Dendritic cell treated with granulocyte-macrophage colony-stimulating factor and Interleukin-4, amounts not matched to agents 40 ng/mL and 50 ng/mL, for 4 days (primary cell): ENCODE measurements around the gene FBXW5.

Experiments
- H3K27ac Mint-ChIP-seq: one replicate; pipeline ENCODE4 v1.8.0; 2022; ENCODE audit warnings: mild to moderate bottlenecking, mixed read lengths
- H3K27me3 Mint-ChIP-seq: one replicate; pipeline ENCODE4 v1.8.0; 2022; ENCODE audit warnings: mild to moderate bottlenecking, mixed read lengths
- H3K36me3 Mint-ChIP-seq: one replicate; pipeline ENCODE4 v1.8.0; 2022; ENCODE audit warnings: low read depth, mixed read lengths
- H3K4me1 Mint-ChIP-seq: one replicate; pipeline ENCODE4 v1.8.0; 2022; ENCODE audit warnings: low read depth, mixed read lengths
- H3K4me3 Mint-ChIP-seq: one replicate; pipeline ENCODE4 v1.8.0; 2022; ENCODE audit warnings: mild to moderate bottlenecking, moderate library complexity, mixed read lengths
- H3K9me3 Mint-ChIP-seq: one replicate; pipeline ENCODE4 v1.8.0; 2022; ENCODE audit warnings: mixed read lengths
- intact Hi-C: fragments of 100-400 bp; cut with micrococcal nuclease; formaldehyde crosslinking; loops from one replicate; pipeline ENCODE4 v1.15.0; 2022

The FBXW5 gene

DNA sequence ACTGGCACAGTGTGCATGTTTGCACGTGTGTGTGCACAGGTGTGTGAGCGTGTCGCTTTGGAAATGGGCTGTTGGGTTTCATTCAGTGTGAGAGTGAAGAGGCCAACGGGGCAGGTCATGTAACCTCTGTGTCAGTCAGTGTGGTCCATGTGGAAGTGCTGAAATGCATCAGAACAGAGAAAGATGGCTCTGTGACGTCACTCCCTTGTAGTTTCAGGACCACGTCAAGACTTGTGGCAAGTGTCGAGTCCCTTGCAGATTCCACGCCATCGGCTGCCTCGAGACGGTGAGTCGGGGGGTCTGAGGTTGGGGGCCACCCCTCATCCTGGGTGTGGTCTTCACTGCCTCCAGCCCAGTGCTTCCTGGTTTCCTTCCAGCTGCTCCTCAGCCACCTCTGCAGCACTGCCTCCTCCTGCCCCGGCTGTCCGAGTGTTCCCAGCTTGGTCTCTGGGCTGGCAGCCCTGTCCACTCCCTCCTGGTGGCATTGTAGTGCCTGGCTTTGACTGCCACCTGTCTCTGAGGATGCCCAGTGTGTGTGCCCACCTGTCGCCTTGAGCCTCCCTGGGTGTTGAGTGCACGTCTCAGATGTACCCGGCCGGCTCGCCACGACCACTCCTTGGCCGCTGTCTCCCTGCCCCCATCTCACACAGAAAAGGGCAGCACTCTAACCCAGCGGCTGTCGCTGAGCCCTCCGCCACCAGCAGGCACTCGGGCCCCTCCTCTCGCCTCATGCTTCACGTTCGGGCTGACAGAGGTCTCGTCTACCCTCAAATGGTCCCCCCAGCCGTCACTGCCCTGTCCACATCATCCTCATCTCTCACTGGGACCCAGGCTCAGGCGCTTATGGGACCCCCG is 28.0 kb downstream of the FBXW5 start:
- H3K9me3 Mint-ChIP-seq, result no peaks in the 10 kb centered on the region
- H3K36me3 Mint-ChIP-seq, result peaks cover 90% of the 10 kb centered on the region
- H3K27ac Mint-ChIP-seq, result peak overlapping the region; percentile 31

DNA sequence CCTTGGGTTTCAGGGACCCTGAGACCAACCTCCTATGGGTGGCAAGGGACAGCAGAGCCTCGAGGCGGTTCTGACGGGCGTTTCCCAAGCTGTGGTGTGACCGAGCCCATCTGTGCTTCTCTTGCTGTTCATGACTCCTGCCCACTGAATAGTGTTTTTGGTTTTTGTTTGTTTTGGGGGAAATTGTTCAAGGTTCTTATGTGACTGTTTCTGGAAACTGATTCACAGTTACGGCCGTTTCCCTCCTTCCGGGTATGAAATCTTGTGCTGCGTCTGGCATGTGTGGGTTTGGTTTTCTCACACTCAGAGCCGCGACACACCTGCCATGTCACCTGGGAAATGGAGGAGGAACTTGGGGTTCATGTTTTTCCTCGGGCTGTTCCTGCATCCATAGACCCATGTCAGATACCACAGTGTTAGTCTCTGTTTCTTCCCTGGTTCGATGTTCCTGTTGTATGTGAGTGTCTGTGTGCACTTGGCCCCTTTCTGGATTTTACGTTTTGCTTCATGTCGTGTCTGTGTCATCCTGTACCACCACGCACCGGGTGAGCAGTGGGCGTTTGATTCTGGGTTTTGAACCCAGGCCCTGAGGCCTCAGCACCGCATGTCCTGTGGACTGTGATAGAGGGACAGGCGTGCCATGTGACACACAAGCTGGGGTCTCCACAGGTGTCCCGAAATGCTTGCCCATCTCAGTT is 28.8 kb downstream of the FBXW5 start:
- no peak overlapping the region for H3K27ac Mint-ChIP-seq

More for the DNA sequence above, 28.0 kb downstream of the FBXW5 start:
- intact Hi-C loops, result no loop called here
- H3K4me1 Mint-ChIP-seq, result no peaks in the 10 kb centered on the region
- H3K27me3 Mint-ChIP-seq, result no peaks in the 10 kb centered on the region
- H3K4me3 Mint-ChIP-seq, result no peak overlapping the region

DNA sequence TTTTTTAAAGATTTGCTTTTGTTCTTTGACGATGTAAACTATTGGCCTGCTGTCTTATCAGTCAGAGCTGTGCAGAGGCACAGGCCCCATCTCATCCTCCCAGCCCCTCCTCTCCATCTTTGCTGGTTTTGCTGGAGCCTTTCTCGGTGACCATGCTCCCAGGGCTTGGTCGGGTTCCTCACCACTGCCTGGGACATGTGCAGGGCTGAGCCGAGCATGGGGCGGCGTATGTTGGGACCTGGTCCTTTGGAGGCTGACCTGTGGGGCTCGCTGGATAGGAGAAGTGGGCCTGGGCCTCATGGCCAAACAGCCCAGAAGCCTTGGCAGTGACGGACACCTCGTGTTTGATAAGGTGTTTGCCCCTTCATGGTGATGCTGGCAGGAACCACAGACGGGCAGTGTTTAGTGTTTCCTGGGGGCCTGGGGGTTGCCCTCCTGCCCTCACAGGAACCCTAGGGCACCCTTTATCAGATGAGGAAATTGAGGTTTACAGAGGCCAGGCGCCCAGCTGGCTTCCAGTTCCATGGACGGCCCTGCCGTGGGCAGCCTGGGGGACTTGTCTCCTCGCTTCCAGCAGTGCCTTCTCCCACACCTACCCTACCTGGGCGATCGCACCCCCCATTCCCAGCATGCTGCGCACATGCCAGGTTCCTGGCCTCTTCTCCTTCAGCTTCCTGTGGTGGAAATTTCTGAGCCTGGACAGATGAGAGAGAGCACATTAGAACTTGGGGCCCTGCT is 30.7 kb downstream of the FBXW5 start:
- Mint-ChIP-seq H3K27me3 (no peaks in the 10 kb centered on the region), H3K4me3 (no peak overlapping the region), H3K36me3 (peaks cover 91% of the 10 kb centered on the region), H3K27ac (no peak overlapping the region), H3K4me1 (no peaks in the 10 kb centered on the region), H3K9me3 (no peaks in the 10 kb centered on the region)
- intact Hi-C loops, result no loop called here

More for the DNA sequence above, 28.8 kb downstream of the FBXW5 start:
- no peaks in the 10 kb centered on the region for H3K27me3 Mint-ChIP-seq
- no peaks in the 10 kb centered on the region for H3K4me1 Mint-ChIP-seq
- no peaks in the 10 kb centered on the region for H3K9me3 Mint-ChIP-seq
- H3K4me3 Mint-ChIP-seq, result no peak overlapping the region
- intact Hi-C loops, result no loop called here
- H3K36me3 Mint-ChIP-seq, result peaks cover 90% of the 10 kb centered on the region

- no peaks in the 10 kb centered on the region for H3K4me1 Mint-ChIP-seq
- intact Hi-C loops, result no loop called here
- H3K27ac Mint-ChIP-seq, result no peak overlapping the region
- H3K9me3 Mint-ChIP-seq, result no peaks in the 10 kb centered on the region
- no peak overlapping the region for H3K4me3 Mint-ChIP-seq
- peaks cover 98% of the 10 kb centered on the region for H3K36me3 Mint-ChIP-seq
- H3K27me3 Mint-ChIP-seq, result no peaks in the 10 kb centered on the region
These were observed 33.7 kb downstream of the FBXW5 start for GRCh38 chr9:136910901-136911245.

DNA sequence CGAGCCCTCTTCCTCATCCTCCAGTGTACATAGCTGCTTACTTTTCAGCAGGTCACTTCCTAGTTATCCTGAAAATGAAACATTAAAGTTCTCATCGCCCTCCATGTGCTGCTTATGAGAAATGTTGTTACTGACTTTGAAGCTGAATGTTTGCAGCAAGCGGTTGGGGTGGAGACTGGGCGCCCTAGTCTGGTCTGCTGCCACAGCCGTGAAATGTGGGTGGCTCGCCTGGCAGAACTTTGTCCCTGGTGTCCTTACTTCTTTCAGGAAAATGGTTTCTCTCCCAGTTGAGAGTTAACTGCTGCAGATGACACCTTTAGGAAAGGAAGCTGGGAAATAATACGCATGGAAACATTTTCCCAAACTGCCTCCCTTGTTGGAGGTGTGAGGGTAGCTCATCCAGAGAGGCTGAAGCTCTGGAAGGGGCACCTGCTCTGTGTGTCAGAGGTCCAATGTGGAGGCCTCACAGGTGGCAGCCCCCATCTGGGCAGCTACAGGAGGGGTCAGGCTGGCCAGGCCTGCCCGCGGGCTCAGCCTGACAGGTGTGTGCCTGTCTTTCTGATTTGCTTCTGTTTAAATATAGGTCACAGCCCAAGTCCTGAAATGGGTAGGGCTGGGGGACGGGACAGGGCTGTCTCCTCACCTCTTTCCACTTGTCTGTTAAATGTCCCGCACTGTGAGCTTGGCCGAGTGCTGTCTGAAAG is 34.2 kb downstream of the FBXW5 start:
- H3K27ac Mint-ChIP-seq, result no peak overlapping the region
- peaks cover 98% of the 10 kb centered on the region for H3K36me3 Mint-ChIP-seq
- intact Hi-C loops, result no loop called here
- no peaks in the 10 kb centered on the region for H3K9me3 Mint-ChIP-seq
- no peaks in the 10 kb centered on the region for H3K27me3 Mint-ChIP-seq
- H3K4me1 Mint-ChIP-seq, result peaks cover 3% of the 10 kb centered on the region
- no peak overlapping the region for H3K4me3 Mint-ChIP-seq

DNA sequence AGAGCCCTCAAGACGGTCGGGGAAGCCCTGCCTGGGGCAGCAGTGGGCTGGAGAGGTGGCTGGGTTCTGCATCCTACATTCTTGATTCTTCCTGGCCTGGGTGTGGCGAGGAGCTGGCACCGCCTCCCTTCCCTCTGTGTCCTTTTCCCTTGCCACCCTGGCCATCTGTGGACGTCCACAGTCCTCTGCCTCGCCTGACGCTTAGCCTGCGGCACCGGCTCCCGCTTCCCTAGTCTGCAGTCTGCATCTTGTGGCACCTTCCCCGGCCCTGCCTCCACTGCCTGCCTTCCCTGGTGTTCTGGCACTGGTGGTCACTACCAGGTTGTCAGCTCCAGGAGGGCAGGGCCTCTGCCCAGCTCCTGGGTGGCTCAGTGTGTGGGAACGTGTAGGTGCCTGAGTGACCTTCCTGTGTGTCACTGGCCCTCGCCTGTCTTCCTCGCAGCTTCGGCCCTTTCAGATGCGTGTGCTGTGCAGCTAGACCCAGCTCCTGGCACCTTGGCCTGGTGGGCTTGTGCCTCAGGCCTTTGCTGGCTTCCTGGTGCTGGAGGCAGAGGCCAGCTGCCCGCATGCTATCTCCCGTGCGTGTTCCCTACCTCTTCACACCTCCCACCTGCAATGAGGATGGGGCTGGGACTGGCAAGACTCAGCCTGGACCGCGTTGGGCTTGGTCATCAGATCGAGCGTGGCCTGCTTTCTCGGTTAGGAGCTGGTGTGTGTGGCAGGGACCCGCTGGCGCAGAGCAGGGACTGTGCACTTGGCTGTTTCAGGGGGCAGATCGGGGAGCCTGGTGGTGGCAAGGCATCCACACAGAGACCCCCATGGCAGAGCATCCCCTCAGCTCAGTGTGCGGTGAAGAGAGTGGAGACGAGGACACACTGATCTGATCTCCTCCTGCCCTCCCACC is 37.3 kb downstream of the FBXW5 start:
- no peak overlapping the region for H3K4me3 Mint-ChIP-seq
- H3K36me3 Mint-ChIP-seq, result peaks cover 95% of the 10 kb centered on the region

GRCh38 chr9:136906266-136906665 is 38.3 kb downstream of the FBXW5 start:
- no peak overlapping the region for H3K4me3 Mint-ChIP-seq
- peaks cover 21% of the 10 kb centered on the region for H3K4me1 Mint-ChIP-seq
- peak overlapping the region; percentile 71 for H3K27ac Mint-ChIP-seq
- intact Hi-C loops, result no loop called here
- no peaks in the 10 kb centered on the region for H3K9me3 Mint-ChIP-seq
- H3K36me3 Mint-ChIP-seq, result peaks cover 95% of the 10 kb centered on the region
- H3K27me3 Mint-ChIP-seq, result no peaks in the 10 kb centered on the region

More for the DNA sequence above, 37.3 kb downstream of the FBXW5 start:
- peak overlapping the region; percentile 71 for H3K27ac Mint-ChIP-seq
- peaks cover 11% of the 10 kb centered on the region for H3K4me1 Mint-ChIP-seq
- H3K9me3 Mint-ChIP-seq, result no peaks in the 10 kb centered on the region
- intact Hi-C loops, result no loop called here
- H3K27me3 Mint-ChIP-seq, result no peaks in the 10 kb centered on the region

DNA sequence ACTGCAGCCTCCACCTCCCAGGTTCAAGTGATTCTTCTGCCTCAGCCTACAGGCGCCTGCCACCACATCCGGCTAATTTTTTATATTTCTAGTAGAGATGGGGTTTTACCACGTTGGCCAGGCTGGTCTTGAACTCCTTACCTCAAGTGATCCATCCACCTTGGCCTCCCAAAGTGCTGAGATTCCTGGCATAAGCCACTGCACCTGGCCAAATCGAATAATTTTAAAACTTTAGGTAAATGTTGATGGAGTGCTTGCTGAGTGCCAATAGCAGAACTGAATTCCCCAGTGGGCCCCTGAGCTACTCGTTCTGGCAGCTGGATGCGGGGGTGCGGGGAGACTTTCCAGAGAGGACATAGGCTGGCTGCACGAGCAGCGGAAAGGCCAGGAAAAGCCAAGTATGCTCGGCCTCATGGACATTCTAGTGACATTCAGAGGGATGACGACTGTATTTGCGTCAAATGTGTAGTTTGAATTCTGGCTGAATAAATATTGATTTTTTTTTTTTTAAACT is 41.4 kb downstream of the FBXW5 start:
- Mint-ChIP-seq H3K9me3 (no peaks in the 10 kb centered on the region), H3K27ac (no peak overlapping the region), H3K27me3 (no peaks in the 10 kb centered on the region), H3K4me1 (peaks cover 30% of the 10 kb centered on the region), H3K36me3 (peaks cover 95% of the 10 kb centered on the region), H3K4me3 (no peak overlapping the region)
- intact Hi-C loops, result no loop called here

DNA sequence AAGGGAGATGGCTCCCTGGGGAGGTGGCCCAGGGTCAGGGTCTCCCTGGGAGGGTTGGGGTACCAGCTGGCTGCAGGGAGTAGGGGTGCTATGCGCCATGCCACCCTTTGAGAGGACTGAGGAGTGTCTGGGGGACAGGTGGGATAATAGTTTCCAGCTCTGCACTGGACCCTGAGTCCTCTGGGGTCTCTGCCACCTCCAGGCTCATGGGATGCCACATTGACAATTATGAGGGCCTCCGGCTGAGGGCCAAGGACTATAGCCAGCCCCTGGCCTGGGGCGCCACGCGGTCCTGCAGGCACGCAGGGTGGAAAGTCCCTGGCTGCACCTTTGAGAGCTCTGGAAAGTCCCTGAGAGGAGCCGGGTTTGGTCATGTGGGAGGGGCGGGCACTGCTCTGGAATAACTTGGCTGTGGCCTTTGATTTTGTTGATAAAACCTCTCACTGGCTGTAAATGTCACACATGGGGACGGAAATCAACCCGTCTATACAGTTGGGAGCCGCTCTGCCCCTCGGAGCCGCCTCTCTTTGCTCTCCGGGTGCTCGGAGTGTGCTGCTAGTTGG is 42.2 kb downstream of the FBXW5 start:
- Mint-ChIP-seq H3K4me1 (peaks cover 30% of the 10 kb centered on the region), H3K27me3 (no peaks in the 10 kb centered on the region), H3K4me3 (no peak overlapping the region), H3K27ac (peak overlapping the region; percentile 79), H3K9me3 (no peaks in the 10 kb centered on the region), H3K36me3 (peaks cover 89% of the 10 kb centered on the region)
- intact Hi-C loops, result no loop called here

GRCh38 chr9:136901516-136902258 is 42.9 kb downstream of the FBXW5 start:
- intact Hi-C loops, result no loop called here
- peaks cover 30% of the 10 kb centered on the region for H3K4me1 Mint-ChIP-seq
- H3K9me3 Mint-ChIP-seq, result no peaks in the 10 kb centered on the region
- H3K27me3 Mint-ChIP-seq, result no peaks in the 10 kb centered on the region
- H3K4me3 Mint-ChIP-seq, result no peak overlapping the region
- peak overlapping the region; percentile 79 for H3K27ac Mint-ChIP-seq
- peaks cover 83% of the 10 kb centered on the region for H3K36me3 Mint-ChIP-seq

GRCh38 chr9:136900988-136901515 is 43.5 kb downstream of the FBXW5 start:
- Mint-ChIP-seq H3K27me3 (no peaks in the 10 kb centered on the region), H3K4me1 (peaks cover 30% of the 10 kb centered on the region), H3K4me3 (no peak overlapping the region), H3K36me3 (peaks cover 79% of the 10 kb centered on the region), H3K9me3 (no peaks in the 10 kb centered on the region), H3K27ac (peak overlapping the region; percentile 79)
- intact Hi-C loops, result no loop called here

DNA sequence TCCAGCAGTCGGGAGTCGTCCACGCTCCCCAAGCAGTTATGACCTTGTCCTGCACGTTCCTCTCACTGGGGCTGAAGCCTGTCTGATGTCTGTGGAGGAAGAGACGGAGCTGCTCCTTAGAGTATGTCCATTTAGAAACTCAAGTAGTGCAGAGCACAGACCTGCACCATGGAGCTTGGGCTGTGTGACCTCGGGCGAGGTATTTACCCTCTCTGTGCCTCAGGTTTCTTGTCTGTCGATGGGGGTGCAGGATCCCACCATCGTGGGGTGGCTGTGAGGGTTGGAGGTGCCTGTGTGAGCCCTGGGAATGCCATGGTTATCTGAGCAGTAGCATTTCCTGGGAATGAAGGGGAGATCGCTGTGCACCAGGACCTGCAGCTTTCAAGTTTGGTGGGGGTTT is 44.0 kb downstream of the FBXW5 start:
- H3K4me3 Mint-ChIP-seq, result no peak overlapping the region
- H3K27ac Mint-ChIP-seq, result no peak overlapping the region
- intact Hi-C loops, result no loop called here
- H3K9me3 Mint-ChIP-seq, result no peaks in the 10 kb centered on the region
- no peaks in the 10 kb centered on the region for H3K27me3 Mint-ChIP-seq
- peaks cover 29% of the 10 kb centered on the region for H3K4me1 Mint-ChIP-seq
- H3K36me3 Mint-ChIP-seq, result peaks cover 78% of the 10 kb centered on the region
